NOMO-1 treated with DMSO at 0.1 percent for 48 hours (cell line): ENCODE data around the gene PRXL2A.

Experiments used
- DNase-seq: peaks from one replicate; lab custom pipeline; 2025; ENCODE audit not compliant: unreplicated experiment; lab: John Stamatoyannopoulos, UW

PRXL2A gene

GRCh38 chr10:80460399-80461207 is 52.3 kb downstream of the PRXL2A start:
- DNase-seq, result peak; percentile 13

GRCh38 chr10:80461208-80462183 is 53.1 kb downstream of the PRXL2A start:
- peak; percentile 26 for DNase-seq

GRCh38 chr10:80462299-80462980 is 54.1 kb downstream of the PRXL2A start:
- DNase-seq, result no peak

GRCh38 chr10:80462981-80463741 is 54.8 kb downstream of the PRXL2A start:
- DNase-seq, result peak; percentile 54

GRCh38 chr10:80463868-80464267 is 55.5 kb downstream of the PRXL2A start:
- DNase-seq, result no peak

GRCh38 chr10:80464557-80465450 is 56.5 kb downstream of the PRXL2A start:
- no peak for DNase-seq

- no peak for DNase-seq
These were observed 57.1 kb downstream of the PRXL2A start for GRCh38 chr10:80465451-80465835.

- no peak for DNase-seq
These were observed 57.7 kb downstream of the PRXL2A start for GRCh38 chr10:80465839-80466590.

- no peak for DNase-seq
These were observed 58.5 kb downstream of the PRXL2A start for GRCh38 chr10:80466724-80467326.

- DNase-seq, result no peak
These were observed 59.7 kb downstream of the PRXL2A start for GRCh38 chr10:80468002-80468401.

- no peak for DNase-seq
These were observed 60.6 kb downstream of the PRXL2A start for GRCh38 chr10:80468806-80469421.

GRCh38 chr10:80470266-80470665 is 61.9 kb downstream of the PRXL2A start:
- no peak for DNase-seq

- DNase-seq, result no peak
These were observed 62.6 kb downstream of the PRXL2A start for GRCh38 chr10:80471001-80471400.

- DNase-seq, result no peak
These were observed 63.4 kb downstream of the PRXL2A start for GRCh38 chr10:80471715-80472233.

GRCh38 chr10:80472234-80473095 is 64.1 kb downstream of the PRXL2A start:
- no peak for DNase-seq

- no peak for DNase-seq
These were observed 64.8 kb downstream of the PRXL2A start for GRCh38 chr10:80473096-80473657.
